Effector memory CD4-positive, alpha-beta T cell (primary cell): ENCODE measurements around the gene C3orf49.

ENCODE experiments used
- DNase-seq, 3 donors: peaks; one replicate each; pipeline ENCODE4 v3.0.0-alpha.2; 2020
- H3K27ac ChIP-seq: 2 replicates; pipeline ENCODE4 v1.7.0; 2013; ENCODE audit warnings: mild to moderate bottlenecking, low read length, moderate library complexity; ENCODE audit not compliant: insufficient read depth, poor library complexity, severe bottlenecking
- H3K27me3 ChIP-seq: replicated peaks from 2 replicates; pipeline ENCODE4 v1.7.0; 2013; ENCODE audit warnings: mild to moderate bottlenecking, low read length; ENCODE audit not compliant: insufficient read depth, control insufficient read depth, poor library complexity, severe bottlenecking
- H3K36me3 ChIP-seq: 2 replicates; pipeline ENCODE4 v1.7.0; 2013; ENCODE audit warnings: mild to moderate bottlenecking, low read length, moderate library complexity; ENCODE audit not compliant: control insufficient read depth, insufficient read depth
- H3K4me1 ChIP-seq: 2 replicates; pipeline ENCODE4 v1.7.0; 2013; ENCODE audit warnings: low read length, mild to moderate bottlenecking; ENCODE audit not compliant: control insufficient read depth, insufficient read depth, poor library complexity, severe bottlenecking
- H3K4me3 ChIP-seq: 2 replicates; pipeline ENCODE4 v1.7.0; 2013; ENCODE audit warnings: low read length, low read depth, mild to moderate bottlenecking; ENCODE audit not compliant: insufficient read depth, poor library complexity, severe bottlenecking
- H3K9me3 ChIP-seq: 2 replicates; pipeline ENCODE4 v1.7.0; 2013; ENCODE audit warnings: mild to moderate bottlenecking, low read length, moderate library complexity; ENCODE audit not compliant: control insufficient read depth

The C3orf49 gene

DNA sequence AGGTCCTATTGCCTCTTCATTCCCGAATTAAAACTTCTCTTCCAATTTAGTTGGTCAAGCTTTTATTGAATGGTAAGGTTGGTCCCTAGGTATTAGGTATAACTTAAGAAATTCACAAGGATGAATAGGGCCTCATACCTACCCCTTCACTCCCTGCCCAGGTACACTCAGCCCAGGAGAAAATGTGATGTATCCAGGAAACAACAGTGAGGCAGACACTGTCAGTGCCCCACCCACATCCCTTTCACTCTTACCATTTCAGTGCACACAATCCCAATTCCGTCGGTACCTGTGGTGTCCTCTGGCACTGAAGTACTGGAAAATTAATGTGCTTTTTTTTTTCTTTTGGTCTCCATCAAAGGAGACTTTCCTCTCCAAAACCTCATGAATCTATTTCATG is 10.5 kb upstream of the C3orf49 start:
- no peak for DNase-seq
- Histone ChIP-seq H3K4me1 (no peaks in the 10 kb centered on the region), H3K27ac (no peak overlapping the region), H3K4me3 (no peak overlapping the region), H3K9me3 (no peaks in the 10 kb centered on the region), H3K27me3 (no peaks in the 10 kb centered on the region), H3K36me3 (no peaks in the 10 kb centered on the region)

DNA sequence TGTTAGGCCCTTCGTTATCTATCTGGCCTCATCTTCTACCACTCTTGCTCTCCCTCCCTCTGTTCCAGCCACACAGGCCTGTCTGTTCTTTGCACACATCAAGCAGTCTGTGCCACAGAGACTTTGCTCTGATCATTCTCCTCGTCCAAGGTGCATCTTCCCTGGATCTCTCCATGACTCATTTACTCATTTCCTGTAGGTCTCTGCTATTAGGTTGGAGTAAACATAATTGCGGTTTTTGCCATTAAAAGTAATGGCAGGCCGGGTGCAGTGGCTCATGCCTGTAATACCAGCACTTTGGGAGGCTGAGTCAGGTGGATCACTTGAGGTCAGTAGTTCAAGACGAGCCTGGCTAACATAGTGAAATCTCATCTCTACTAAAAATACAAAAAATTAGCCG is 9.5 kb upstream of the C3orf49 start:
- Histone ChIP-seq H3K4me3 (no peak overlapping the region), H3K36me3 (no peaks in the 10 kb centered on the region), H3K9me3 (no peaks in the 10 kb centered on the region), H3K27me3 (no peaks in the 10 kb centered on the region), H3K27ac (no peak overlapping the region), H3K4me1 (no peaks in the 10 kb centered on the region)
- DNase-seq, result no peak

DNA sequence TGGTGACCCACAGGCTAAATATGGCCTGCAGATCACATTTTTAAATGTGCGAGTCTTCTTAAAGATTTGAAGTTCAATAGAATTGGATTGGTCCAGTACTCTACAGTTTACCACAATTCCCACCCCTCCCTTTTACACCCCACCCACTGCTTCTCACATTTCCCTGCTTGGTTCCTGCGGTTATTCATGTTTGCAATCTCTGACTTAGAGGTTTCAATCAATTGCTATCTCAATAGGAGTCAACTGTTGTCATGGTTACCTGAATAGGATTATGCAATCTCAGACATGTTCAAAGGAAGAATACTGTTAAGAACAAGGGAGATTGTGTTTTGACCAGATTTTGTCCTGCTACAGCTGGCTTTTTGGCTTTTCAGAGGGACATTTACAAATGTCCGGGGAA is 4.9 kb upstream of the C3orf49 start:
- H3K27me3 ChIP-seq, result no peaks in the 10 kb centered on the region
- no peak overlapping the region for H3K27ac ChIP-seq
- no peaks in the 10 kb centered on the region for H3K4me1 ChIP-seq
- no peak overlapping the region for H3K4me3 ChIP-seq
- DNase-seq, result no peak
- no peaks in the 10 kb centered on the region for H3K9me3 ChIP-seq
- H3K36me3 ChIP-seq, result no peaks in the 10 kb centered on the region

DNA sequence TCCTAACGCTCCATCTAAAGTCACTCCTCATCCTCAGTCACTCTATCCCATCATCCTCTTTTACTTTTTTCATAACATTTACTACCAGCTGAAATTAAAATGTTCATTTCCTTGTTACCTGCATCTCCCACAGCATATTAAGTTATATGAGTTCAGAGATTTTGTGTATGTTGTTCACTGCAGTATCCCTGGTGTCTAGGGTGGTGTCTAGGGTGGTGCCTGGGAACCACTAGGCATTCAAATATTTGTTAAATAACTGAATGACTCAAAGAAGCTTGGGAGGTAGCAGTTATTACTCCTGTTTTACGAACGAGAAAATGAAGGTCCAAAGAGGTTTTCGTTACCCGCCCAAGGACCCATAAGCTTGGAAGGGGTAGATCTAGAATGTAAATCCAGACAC is 1.9 kb upstream of the C3orf49 start:
- DNase-seq, result no peak
- Histone ChIP-seq H3K9me3 (no peaks in the 10 kb centered on the region), H3K4me3 (no peak overlapping the region), H3K36me3 (no peaks in the 10 kb centered on the region), H3K4me1 (no peaks in the 10 kb centered on the region), H3K27ac (no peak overlapping the region), H3K27me3 (no peaks in the 10 kb centered on the region)

DNA sequence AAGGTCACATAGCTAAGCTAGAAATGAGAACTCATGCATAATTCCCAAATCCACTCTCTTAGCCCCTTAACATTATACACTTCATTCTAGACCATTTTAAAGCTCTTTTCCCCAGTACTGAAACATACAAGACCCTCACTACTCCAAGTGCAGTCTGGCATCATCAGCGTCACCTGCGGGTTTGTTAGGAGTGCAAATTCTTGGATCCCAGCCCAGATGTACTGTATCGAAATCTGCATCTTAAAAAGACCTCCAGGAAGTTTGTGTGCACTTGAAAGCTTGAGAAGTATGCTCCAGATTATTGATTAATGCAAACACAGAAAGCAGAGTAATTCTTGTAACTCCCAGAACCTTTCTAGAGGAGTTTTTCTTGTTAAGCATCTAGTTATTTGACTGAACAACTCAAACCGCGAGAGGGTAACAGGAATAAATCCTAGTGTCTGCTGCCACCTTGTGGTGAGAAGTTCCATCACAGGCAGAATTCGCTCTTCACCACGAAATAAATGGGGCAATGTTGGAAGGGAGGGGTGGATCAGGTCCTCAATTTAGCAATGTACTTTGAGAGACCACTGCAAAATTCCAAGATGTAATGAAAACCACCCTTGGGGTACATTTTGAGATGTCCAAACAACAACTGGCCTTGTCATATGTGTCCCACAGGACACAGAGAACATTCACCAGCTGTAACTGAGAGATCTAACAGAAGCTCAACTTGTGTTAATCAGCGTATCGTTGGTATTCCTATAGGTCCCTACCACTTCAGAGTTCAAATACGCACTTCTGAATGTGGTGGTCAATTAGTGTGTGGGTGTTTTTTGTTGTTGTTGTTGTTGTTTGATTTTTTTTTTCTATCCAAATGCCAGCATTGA is 583 bp upstream of the C3orf49 start:
- Histone ChIP-seq H3K4me1 (no peaks in the 10 kb centered on the region), H3K27me3 (no peaks in the 10 kb centered on the region), H3K27ac (no peak overlapping the region), H3K4me3 (no peak overlapping the region), H3K9me3 (no peaks in the 10 kb centered on the region), H3K36me3 (no peaks in the 10 kb centered on the region)
- DNase-seq, result peak; percentile 11 to 39 (median 15)

DNA sequence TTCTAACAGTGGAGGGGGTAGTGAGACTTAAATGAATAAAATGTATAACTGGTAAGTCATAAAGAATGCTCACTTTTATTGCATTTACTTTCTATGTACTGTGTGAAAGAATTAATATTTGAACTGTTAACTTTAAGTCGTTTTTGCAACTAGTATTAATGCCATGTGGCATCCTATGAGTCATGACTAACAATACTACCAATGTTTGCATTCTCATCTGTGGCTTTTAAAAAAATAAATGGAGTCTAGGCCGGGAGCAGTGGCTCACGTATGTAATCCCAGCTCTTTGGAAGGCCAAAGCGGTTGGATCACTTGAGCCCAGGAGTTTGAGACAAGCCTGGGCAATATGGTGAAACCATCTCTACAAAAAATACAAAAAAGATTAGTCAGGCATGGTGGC is 5.2 kb downstream of the C3orf49 start:
- Histone ChIP-seq H3K4me3 (no peak overlapping the region), H3K4me1 (no peaks in the 10 kb centered on the region), H3K36me3 (no peaks in the 10 kb centered on the region), H3K27ac (no peak overlapping the region), H3K27me3 (no peaks in the 10 kb centered on the region), H3K9me3 (no peaks in the 10 kb centered on the region)
- no peak for DNase-seq

DNA sequence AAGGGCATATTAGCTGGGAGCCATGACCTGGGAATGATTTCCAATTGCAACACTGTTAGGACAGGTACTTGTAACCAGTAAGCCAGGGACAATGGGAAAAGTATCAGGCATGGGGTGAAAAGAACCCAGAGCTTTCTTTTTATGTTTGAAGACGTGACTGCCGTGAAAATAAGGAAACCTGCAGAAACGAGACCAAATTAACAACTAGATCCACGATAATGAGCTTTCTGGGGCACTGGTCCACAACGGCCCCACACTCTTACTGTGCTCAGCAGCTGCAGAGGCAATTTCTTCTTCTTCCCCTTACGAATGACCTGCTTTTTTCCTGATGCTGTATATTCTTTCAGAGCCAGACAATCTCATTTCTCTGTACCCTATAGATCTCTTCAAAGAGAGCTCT is 11.4 kb downstream of the C3orf49 start:
- no peaks in the 10 kb centered on the region for H3K9me3 ChIP-seq
- H3K27ac ChIP-seq, result no peak overlapping the region
- no peaks in the 10 kb centered on the region for H3K27me3 ChIP-seq
- H3K4me3 ChIP-seq, result no peak overlapping the region
- H3K36me3 ChIP-seq, result peaks cover 13% of the 10 kb centered on the region
- H3K4me1 ChIP-seq, result no peaks in the 10 kb centered on the region
- DNase-seq, result no peak

DNA sequence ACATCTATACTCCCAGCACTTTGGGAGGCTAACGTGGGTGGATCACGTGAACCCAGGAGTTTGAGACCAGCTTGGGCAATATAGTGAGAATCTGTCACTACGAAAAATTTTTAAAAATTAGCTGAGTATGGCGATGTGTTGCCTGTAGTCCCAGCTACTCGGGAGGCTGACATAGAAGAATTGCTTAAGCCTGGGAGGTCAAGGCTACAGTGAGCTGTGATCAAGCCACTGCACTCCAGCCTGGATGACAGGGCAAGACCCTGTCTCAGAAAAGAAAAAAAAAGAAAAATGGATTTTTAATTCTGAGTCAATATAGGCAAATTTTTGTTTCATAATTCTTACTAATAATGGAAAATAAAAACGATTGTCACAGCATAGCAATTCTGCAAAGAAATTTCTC is 13.3 kb downstream of the C3orf49 start:
- no peak overlapping the region for H3K27ac ChIP-seq
- H3K27me3 ChIP-seq, result no peaks in the 10 kb centered on the region
- H3K9me3 ChIP-seq, result no peaks in the 10 kb centered on the region
- no peaks in the 10 kb centered on the region for H3K4me1 ChIP-seq
- H3K36me3 ChIP-seq, result peaks cover 13% of the 10 kb centered on the region
- DNase-seq, result no peak
- H3K4me3 ChIP-seq, result no peak overlapping the region

DNA sequence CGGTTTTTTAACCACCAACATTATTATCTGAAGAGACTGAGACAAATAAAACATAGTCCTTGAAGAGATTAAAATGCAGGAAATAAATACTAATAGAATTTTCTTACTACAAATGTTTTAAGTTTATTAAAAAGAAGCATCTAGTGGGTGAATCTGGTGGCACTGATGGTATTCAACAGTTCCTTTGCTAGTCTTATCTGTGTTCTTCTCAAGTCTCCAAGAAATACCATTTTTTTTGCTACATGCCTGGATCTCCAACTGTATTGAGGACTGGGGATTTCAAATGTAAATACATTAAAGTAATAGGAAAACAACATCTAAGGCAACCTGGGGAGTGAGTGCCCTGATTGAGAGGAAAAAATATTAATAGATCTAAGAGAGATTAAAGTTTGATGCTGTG is 22.6 kb downstream of the C3orf49 start:
- Histone ChIP-seq H3K36me3 (no peaks in the 10 kb centered on the region), H3K4me3 (no peak overlapping the region), H3K9me3 (no peaks in the 10 kb centered on the region), H3K27me3 (no peaks in the 10 kb centered on the region), H3K4me1 (no peaks in the 10 kb centered on the region), H3K27ac (no peak overlapping the region)
- DNase-seq, result no peak

DNA sequence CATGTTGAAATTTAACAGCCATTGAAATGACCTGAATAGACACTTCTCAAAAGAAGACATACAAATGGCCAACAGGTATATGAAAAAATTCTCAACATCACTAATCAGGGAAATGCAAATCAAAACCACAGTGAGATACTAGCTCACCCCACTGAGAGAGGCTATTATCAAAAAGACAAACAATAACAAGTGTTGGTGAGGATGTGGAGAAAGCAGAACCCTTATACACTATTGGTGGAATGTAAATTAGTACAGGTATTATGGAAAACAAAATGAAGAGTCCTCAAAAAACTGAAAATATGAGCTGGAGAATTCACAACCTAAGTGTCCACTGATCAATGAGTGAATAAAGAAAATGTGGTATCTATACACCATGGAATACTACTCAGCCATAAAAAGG is 23.0 kb downstream of the C3orf49 start:
- H3K27me3 ChIP-seq, result no peaks in the 10 kb centered on the region
- no peak for DNase-seq
- no peaks in the 10 kb centered on the region for H3K4me1 ChIP-seq
- H3K9me3 ChIP-seq, result no peaks in the 10 kb centered on the region
- H3K4me3 ChIP-seq, result no peak overlapping the region
- no peak overlapping the region for H3K27ac ChIP-seq
- no peaks in the 10 kb centered on the region for H3K36me3 ChIP-seq
